ENCODE data around the gene FAM193A.

The FAM193A gene

GRCh38 chr4:2689825-2690700 is 153.6 kb downstream of the FAM193A start:
- no peak overlapping the region for H3K9ac ChIP-seq (ENCODE audit: low read length)
- H3K4me2 ChIP-seq (ENCODE audit: low read length) = peak overlapping the region; percentile 36
- H3K27me3 ChIP-seq (ENCODE audit: low read depth, low read length) = no peaks in the 10 kb centered on the region

GRCh38 chr4:2691313-2691712 is 154.9 kb downstream of the FAM193A start:
- no peaks in the 10 kb centered on the region for H4K20me1 ChIP-seq (ENCODE audit: insufficient read depth, low read length)
- H3K4me2 ChIP-seq (ENCODE audit: low read length) = peak overlapping the region; percentile 69
- H2AFZ ChIP-seq (ENCODE audit: low read depth, low read length) = no peak overlapping the region
- H3K4me3 ChIP-seq (ENCODE audit: low read length) = no peak overlapping the region
- H3K27me3 ChIP-seq (ENCODE audit: low read depth, low read length) = no peaks in the 10 kb centered on the region
- H3K79me2 ChIP-seq (ENCODE audit: low read length) = no peaks in the 10 kb centered on the region
- H3K27ac ChIP-seq (ENCODE audit: low read length) = no peak overlapping the region
- no peaks in the 10 kb centered on the region for H3K9me3 ChIP-seq (ENCODE audit: insufficient read depth, low read length)
- H3K4me1 ChIP-seq (ENCODE audit: low read length) = peaks cover 41% of the 10 kb centered on the region
- peaks cover 46% of the 10 kb centered on the region for H3K36me3 ChIP-seq (replicated peaks; ENCODE audit: low read depth, low read length)
- H3K9ac ChIP-seq (ENCODE audit: low read length) = no peak overlapping the region
- no peak for TF ChIP-seq CTCF (IDR thresholded peaks at IDR 0.05; ENCODE audit: low read depth, low read length)
- no peak for TF ChIP-seq EZH2phosphoT487 (IDR thresholded peaks at IDR 0.05; ENCODE audit: low read depth)

More at GRCh38 chr4:2689825-2690700, 153.6 kb downstream of the FAM193A start:
- Histone ChIP-seq H3K79me2 (ENCODE audit: low read length) (no peaks in the 10 kb centered on the region), H3K27ac (ENCODE audit: low read length) (peak overlapping the region; percentile 6; the same call in 1 of the 2 replicates), H3K4me3 (ENCODE audit: low read length) (0 out of 2 replicates have a peak overlapping the region, but pooled peaks have one; percentile 3), H3K9me3 (ENCODE audit: insufficient read depth, low read length) (no peaks in the 10 kb centered on the region), H2AFZ (ENCODE audit: low read depth, low read length) (no peak overlapping the region), H3K4me1 (ENCODE audit: low read length) (peaks cover 33% of the 10 kb centered on the region), H3K36me3 (replicated peaks; ENCODE audit: low read depth, low read length) (peaks cover 44% of the 10 kb centered on the region), H4K20me1 (ENCODE audit: insufficient read depth, low read length) (no peaks in the 10 kb centered on the region)
- TF ChIP-seq CTCF (IDR thresholded peaks at IDR 0.05; ENCODE audit: low read depth, low read length) = no peak
- TF ChIP-seq EZH2phosphoT487 (IDR thresholded peaks at IDR 0.05; ENCODE audit: low read depth) = no peak

- no peaks in the 10 kb centered on the region for H3K79me2 ChIP-seq (ENCODE audit: low read length)
- peaks cover 48% of the 10 kb centered on the region for H3K4me1 ChIP-seq (ENCODE audit: low read length)
These were observed 155.5 kb downstream of the FAM193A start for GRCh38 chr4:2691952-2692435.

More at GRCh38 chr4:2691952-2692435, 155.5 kb downstream of the FAM193A start:
- Histone ChIP-seq H3K9ac (ENCODE audit: low read length) (no peak overlapping the region), H3K4me2 (ENCODE audit: low read length) (peak overlapping the region; percentile 69), H3K36me3 (replicated peaks; ENCODE audit: low read depth, low read length) (peaks cover 47% of the 10 kb centered on the region), H3K4me3 (ENCODE audit: low read length) (peak overlapping the region; percentile 39; the same call in 1 of the 2 replicates), H3K9me3 (ENCODE audit: insufficient read depth, low read length) (no peaks in the 10 kb centered on the region), H4K20me1 (ENCODE audit: insufficient read depth, low read length) (peaks cover 6% of the 10 kb centered on the region; the same call in 1 of the 2 replicates), H3K27me3 (ENCODE audit: low read depth, low read length) (no peaks in the 10 kb centered on the region), H2AFZ (ENCODE audit: low read depth, low read length) (no peak overlapping the region), H3K27ac (ENCODE audit: low read length) (peak overlapping the region; percentile 30; the same call in 1 of the 2 replicates)
- TF ChIP-seq CTCF (IDR thresholded peaks at IDR 0.05; ENCODE audit: low read depth, low read length) = no peak
- TF ChIP-seq EZH2phosphoT487 (IDR thresholded peaks at IDR 0.05; ENCODE audit: low read depth) = no peak

All from OCI-LY3 (cell line).